K562 (cell line): Measurements from ENCODE around the gene ARIH1. TPM values are rescaled to one million over a fixed set of nuclear protein-coding genes. Genes with fewer than 3 reads are reported as not detected.

Experiments used
- ATF7 ChIP-seq: fragments of 450-650 bp; IDR thresholded peaks from 2 replicates; pipeline ENCODE4 v1.7.1; 2014; ENCODE audit warnings: mild to moderate bottlenecking, moderate library complexity
- CC2D1A ChIP-seq: fragments of 450-650 bp; IDR thresholded peaks from 2 replicates; pipeline ENCODE4 v1.6.1; 2017; ENCODE audit warnings: mild to moderate bottlenecking
- CHD1 ChIP-seq: fragments of 200-600 bp; sonication (generic); IDR thresholded peaks from one replicate; pipeline ENCODE4 v1.6.1; 2012; ENCODE audit warnings: mild to moderate bottlenecking, moderate library complexity, low read length, inconsistent platforms
- ETV1 ChIP-seq: fragments of 450-650 bp; conservative IDR thresholded peaks from 2 replicates; pipeline ENCODE4 v1.6.1; 2016; ENCODE audit warnings: missing genetic modification characterization, control low read depth, low read depth, missing compliant biosample characterization
- GATAD2A ChIP-seq: fragments of 450-650 bp; IDR thresholded peaks from 2 replicates; pipeline ENCODE4 v1.6.1; 2017
- GTF2F1 ChIP-seq: IDR thresholded peaks from 2 replicates; pipeline ENCODE4 v1.6.1; 2011; ENCODE audit warnings: low read depth, low read length, improper control_type of control experiment
- HDAC2 ChIP-seq: fragments of 450-650 bp; IDR thresholded peaks from 2 replicates; pipeline ENCODE4 v1.6.1; 2016; ENCODE audit warnings: mild to moderate bottlenecking
- HEY1 ChIP-seq: fragments of 250-450 bp; sonication (Bioruptor Pico); IDR thresholded peaks from 2 replicates; pipeline ENCODE4 v1.5.0; 2020; ENCODE audit warnings: mild to moderate bottlenecking, moderate library complexity, borderline replicate concordance
- HLTF ChIP-seq: fragments of 450-650 bp; IDR thresholded peaks from 2 replicates; pipeline ENCODE4 v1.6.1; 2016
- KLF1 ChIP-seq: fragments of 450-650 bp; IDR thresholded peaks from 2 replicates; pipeline ENCODE4 v1.6.1; 2016; ENCODE audit warnings: missing genetic modification characterization, missing compliant biosample characterization
- NUFIP1 ChIP-seq: fragments of 450-650 bp; IDR thresholded peaks from 2 replicates; pipeline ENCODE4 v1.6.1; 2018; ENCODE audit not compliant: partially characterized antibody
- PHF20 ChIP-seq: fragments of 450-650 bp; IDR thresholded peaks from 2 replicates; pipeline ENCODE4 v1.6.1; 2018; ENCODE audit not compliant: partially characterized antibody
- ZNF197 ChIP-seq: fragments of 200-800 bp; sonication (Bioruptor generic); IDR thresholded peaks from 2 replicates; pipeline ENCODE4 v1.6.1; 2016; ENCODE audit warnings: low read depth, missing genetic modification characterization, missing compliant biosample characterization
- ZNF24 ChIP-seq: fragments of 450-650 bp; IDR thresholded peaks from 2 replicates; pipeline ENCODE4 v1.6.1; 2016
- ZNF583 ChIP-seq: fragments of 250-450 bp; sonication (Bioruptor Pico); IDR thresholded peaks from 2 replicates; pipeline ENCODE4 v1.4.0; 2020
- polyA plus RNA-seq, 8 experiments: library from polyadenylated mRNA; depleted of rRNA in 4 of 8; stranded (reverse) in 5 of 8; unstranded in 3 of 8; fragments of >200 nt; fragmentation: Nextera tagmentation in 2 of 8; fragmentation: Illumina TruSeq in 1 of 8; extraction: Ambion mirVana in 2 of 8; extraction: Trizol in 1 of 8; gene quantifications; 2 replicates each; pipeline versions ENCODE4 v1.2.1 to v1.2.3, GENCODE V29; 2011 to 2014; ENCODE audit warnings: inconsistent platforms in 1 of 8, missing spikeins in 1 of 8
- total RNA-seq, 7 experiments: library from RNA; depleted of rRNA in 6 of 7; stranded (reverse); fragments of >200 nt in 6 of 7; fragmentation: Illumina TruSeq in 2 of 7; extraction: Trizol in 2 of 7; gene quantifications; 2 replicates each; pipeline versions ENCODE4 v1.2.1 to v1.2.3, GENCODE V29; 2011 to 2021; ENCODE audit warnings: low replicate concordance in 1 of 7
- TF ChIP-seq, protein P1 (sequence below): fragments of 450-650 bp; formaldehyde crosslinking; IDR thresholded peaks from 2 replicates; pipeline ENCODE4 v1.4.0; 2020; ENCODE audit warnings: mild to moderate bottlenecking, moderate library complexity
- TF ChIP-seq, protein P2 (sequence below): IDR thresholded peaks from 3 replicates; pipeline ENCODE4 v1.6.1; 2011; ENCODE audit warnings: borderline replicate concordance, mild to moderate bottlenecking, moderate library complexity; ENCODE audit not compliant: insufficient read length; ENCODE audit errors: extremely low read depth
- TF ChIP-seq, protein P3 (sequence below): sonication (generic); formaldehyde crosslinking; IDR thresholded peaks from 2 replicates; pipeline ENCODE4 v1.8.0; 2022; ENCODE audit warnings: missing genetic modification reagents, mild to moderate bottlenecking, borderline replicate concordance
- TF ChIP-seq, protein P4 (sequence below): fragments of 250-450 bp; sonication (Bioruptor Pico); IDR thresholded peaks from 2 replicates; pipeline ENCODE4 v1.8.0; 2021; ENCODE audit warnings: borderline replicate concordance, mild to moderate bottlenecking, moderate library complexity; ENCODE audit not compliant: poor library complexity, severe bottlenecking
- TF ChIP-seq, protein P5 (sequence below): fragments of 450-650 bp; IDR thresholded peaks from 2 replicates; pipeline ENCODE4 v1.6.1; 2016

Gene ARIH1
- total and polyA plus RNA-seq, 9 of the 15 experiments (the other 6 are each of a cell fraction or from before 2014, with no cell fraction given): 17.7 to 125 (median 31.4) TPM

DNA sequence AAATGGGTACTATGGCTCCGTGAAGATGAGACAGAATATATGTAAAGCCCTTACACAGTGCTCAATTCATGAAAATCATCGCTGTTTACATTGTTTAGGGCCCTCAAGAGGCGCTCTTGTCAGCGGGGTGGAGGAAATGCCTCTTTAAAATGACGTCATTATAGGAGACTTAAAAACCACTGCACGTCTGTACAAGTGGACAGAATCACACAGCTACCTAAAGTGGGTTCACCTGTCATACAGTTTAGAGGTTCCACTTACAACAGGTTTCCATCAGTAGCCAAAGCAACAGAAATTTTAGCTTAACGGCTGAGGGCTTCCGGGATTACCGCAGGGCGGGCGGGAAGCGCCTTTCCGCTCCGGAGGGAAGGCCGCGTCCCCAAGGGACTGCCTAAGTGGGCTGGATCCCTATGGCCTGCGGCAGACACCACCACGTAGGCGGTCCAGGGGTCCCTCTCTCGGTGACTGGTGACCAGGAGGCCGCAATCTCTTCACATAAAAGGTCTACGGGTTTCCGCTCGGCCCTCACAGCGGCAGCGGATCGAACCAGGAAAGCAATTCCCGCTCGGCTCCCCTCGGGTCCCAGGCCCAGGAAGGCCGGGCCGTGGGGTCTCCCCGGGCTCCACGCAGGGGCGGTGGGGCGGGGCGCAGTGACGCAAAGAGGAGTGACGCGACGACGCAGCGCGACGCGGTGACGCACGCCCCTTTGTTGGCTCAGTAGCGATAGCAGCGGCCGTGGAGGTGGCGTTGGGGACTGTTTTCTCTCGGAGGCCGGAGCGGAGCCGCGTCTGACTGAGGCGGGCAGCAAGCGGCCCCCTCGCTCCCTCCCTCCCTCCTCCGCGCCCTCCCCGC is at the start of gene ARIH1 (continued):
- TF ChIP-seq GTF2F1 (peak; percentile 61; the same call in 1 of the 2 replicates), HDAC2 (peak; percentile 53), NUFIP1 (no peak), CC2D1A (0 out of 2 replicates have a peak, but pooled peaks have one; percentile 24), HEY1 (CRISPR knock-in tag) (no peak), CHD1 (peak; percentile 60), KLF1 (tag) (no peak), ZNF197 (CRISPR knock-in tag) (no peak), ATF7 (peak; percentile 100), ZNF24 (no peak; the same call in 1 of the 2 replicates), HLTF (no peak), PHF20 (peak; percentile 95), ETV1 (peak; percentile 41; the same call in 1 of the 2 replicates), GATAD2A (no peak), ZNF583 (CRISPR knock-in tag) (peak; percentile 80; the same call in 1 of the 2 replicates)
- TF ChIP-seq, protein P1, sequence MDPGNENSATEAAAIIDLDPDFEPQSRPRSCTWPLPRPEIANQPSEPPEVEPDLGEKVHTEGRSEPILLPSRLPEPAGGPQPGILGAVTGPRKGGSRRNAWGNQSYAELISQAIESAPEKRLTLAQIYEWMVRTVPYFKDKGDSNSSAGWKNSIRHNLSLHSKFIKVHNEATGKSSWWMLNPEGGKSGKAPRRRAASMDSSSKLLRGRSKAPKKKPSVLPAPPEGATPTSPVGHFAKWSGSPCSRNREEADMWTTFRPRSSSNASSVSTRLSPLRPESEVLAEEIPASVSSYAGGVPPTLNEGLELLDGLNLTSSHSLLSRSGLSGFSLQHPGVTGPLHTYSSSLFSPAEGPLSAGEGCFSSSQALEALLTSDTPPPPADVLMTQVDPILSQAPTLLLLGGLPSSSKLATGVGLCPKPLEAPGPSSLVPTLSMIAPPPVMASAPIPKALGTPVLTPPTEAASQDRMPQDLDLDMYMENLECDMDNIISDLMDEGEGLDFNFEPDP: peak; percentile 83
- TF ChIP-seq, protein P2, sequence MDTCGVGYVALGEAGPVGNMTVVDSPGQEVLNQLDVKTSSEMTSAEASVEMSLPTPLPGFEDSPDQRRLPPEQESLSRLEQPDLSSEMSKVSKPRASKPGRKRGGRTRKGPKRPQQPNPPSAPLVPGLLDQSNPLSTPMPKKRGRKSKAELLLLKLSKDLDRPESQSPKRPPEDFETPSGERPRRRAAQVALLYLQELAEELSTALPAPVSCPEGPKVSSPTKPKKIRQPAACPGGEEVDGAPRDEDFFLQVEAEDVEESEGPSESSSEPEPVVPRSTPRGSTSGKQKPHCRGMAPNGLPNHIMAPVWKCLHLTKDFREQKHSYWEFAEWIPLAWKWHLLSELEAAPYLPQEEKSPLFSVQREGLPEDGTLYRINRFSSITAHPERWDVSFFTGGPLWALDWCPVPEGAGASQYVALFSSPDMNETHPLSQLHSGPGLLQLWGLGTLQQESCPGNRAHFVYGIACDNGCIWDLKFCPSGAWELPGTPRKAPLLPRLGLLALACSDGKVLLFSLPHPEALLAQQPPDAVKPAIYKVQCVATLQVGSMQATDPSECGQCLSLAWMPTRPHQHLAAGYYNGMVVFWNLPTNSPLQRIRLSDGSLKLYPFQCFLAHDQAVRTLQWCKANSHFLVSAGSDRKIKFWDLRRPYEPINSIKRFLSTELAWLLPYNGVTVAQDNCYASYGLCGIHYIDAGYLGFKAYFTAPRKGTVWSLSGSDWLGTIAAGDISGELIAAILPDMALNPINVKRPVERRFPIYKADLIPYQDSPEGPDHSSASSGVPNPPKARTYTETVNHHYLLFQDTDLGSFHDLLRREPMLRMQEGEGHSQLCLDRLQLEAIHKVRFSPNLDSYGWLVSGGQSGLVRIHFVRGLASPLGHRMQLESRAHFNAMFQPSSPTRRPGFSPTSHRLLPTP: no peak
- TF ChIP-seq, protein P3, sequence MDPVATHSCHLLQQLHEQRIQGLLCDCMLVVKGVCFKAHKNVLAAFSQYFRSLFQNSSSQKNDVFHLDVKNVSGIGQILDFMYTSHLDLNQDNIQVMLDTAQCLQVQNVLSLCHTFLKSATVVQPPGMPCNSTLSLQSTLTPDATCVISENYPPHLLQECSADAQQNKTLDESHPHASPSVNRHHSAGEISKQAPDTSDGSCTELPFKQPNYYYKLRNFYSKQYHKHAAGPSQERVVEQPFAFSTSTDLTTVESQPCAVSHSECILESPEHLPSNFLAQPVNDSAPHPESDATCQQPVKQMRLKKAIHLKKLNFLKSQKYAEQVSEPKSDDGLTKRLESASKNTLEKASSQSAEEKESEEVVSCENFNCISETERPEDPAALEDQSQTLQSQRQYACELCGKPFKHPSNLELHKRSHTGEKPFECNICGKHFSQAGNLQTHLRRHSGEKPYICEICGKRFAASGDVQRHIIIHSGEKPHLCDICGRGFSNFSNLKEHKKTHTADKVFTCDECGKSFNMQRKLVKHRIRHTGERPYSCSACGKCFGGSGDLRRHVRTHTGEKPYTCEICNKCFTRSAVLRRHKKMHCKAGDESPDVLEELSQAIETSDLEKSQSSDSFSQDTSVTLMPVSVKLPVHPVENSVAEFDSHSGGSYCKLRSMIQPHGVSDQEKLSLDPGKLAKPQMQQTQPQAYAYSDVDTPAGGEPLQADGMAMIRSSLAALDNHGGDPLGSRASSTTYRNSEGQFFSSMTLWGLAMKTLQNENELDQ (CRISPR knock-in tag): peak; percentile 83; the same call in 1 of the 2 replicates
- TF ChIP-seq, protein P4, sequence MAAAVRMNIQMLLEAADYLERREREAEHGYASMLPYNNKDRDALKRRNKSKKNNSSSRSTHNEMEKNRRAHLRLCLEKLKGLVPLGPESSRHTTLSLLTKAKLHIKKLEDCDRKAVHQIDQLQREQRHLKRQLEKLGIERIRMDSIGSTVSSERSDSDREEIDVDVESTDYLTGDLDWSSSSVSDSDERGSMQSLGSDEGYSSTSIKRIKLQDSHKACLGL (CRISPR knock-in tag): no peak
- TF ChIP-seq, protein P5, sequence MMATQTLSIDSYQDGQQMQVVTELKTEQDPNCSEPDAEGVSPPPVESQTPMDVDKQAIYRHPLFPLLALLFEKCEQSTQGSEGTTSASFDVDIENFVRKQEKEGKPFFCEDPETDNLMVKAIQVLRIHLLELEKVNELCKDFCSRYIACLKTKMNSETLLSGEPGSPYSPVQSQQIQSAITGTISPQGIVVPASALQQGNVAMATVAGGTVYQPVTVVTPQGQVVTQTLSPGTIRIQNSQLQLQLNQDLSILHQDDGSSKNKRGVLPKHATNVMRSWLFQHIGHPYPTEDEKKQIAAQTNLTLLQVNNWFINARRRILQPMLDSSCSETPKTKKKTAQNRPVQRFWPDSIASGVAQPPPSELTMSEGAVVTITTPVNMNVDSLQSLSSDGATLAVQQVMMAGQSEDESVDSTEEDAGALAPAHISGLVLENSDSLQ: peak; percentile 74
